Upper lobe of right lung (tissue), 1 donor: ENCODE measurements around the gene TERT. TPM values are rescaled to one million over a fixed set of nuclear protein-coding genes. Genes with fewer than 3 reads are reported as not detected.
"Not testable (repeated sequence)": the region's sequence is repeated elsewhere in the genome, so short reads cannot be mapped to it uniquely, and the experiment has no call there.

Source experiments
- ATAC-seq: fragments of 200-7000 bp; cut with Tn5 transposase; one replicate; pipeline ENCODE4 v1.9.1; 2020; ENCODE audit warnings: mild to moderate bottlenecking, moderate library complexity
- DNase-seq: peaks from one replicate; pipeline ENCODE4 v3.0.0-alpha.2; 2020
- H3K27ac ChIP-seq: fragments of 200-600 bp; one replicate; pipeline ENCODE4 v1.8.0; 2022
- H3K27me3 ChIP-seq: fragments of 200-600 bp; one replicate; pipeline ENCODE4 v1.8.0; 2022; ENCODE audit warnings: mild to moderate bottlenecking
- H3K36me3 ChIP-seq: fragments of 200-600 bp; one replicate; pipeline ENCODE4 v1.8.0; 2022
- H3K4me1 ChIP-seq: fragments of 200-600 bp; one replicate; pipeline ENCODE4 v1.8.0; 2022
- H3K4me3 ChIP-seq: fragments of 200-600 bp; one replicate; pipeline ENCODE4 v1.8.0; 2022; ENCODE audit warnings: mild to moderate bottlenecking
- H3K9me3 ChIP-seq: fragments of 200-600 bp; one replicate; pipeline ENCODE4 v1.8.0; 2022
- intact Hi-C: fragments of 100-400 bp; cut with DNase I; formaldehyde crosslinking; loops from one replicate; pipeline ENCODE4 v1.11.0; 2022
- total RNA-seq: library from RNA; stranded (reverse); fragmentation: NEBNext Ultra II Directional; extraction: Animal tissue kit (Norgen Biotek cat#: 25700); gene quantifications from one replicate; pipeline ENCODE4 v1.2.1, GENCODE V29; 2021
- TF ChIP-seq, protein P1 (sequence below): fragments of 200-600 bp; IDR thresholded peaks from one replicate; pipeline ENCODE4 v1.8.0; 2022; ENCODE audit warnings: antibody characterized with exemption
- donor health status: DM: no; HTN: yes; CAD: no; lungs with severe emphysema.

TERT gene
- total RNA-seq, 1 donor from 2014 or later: not detected

DNA sequence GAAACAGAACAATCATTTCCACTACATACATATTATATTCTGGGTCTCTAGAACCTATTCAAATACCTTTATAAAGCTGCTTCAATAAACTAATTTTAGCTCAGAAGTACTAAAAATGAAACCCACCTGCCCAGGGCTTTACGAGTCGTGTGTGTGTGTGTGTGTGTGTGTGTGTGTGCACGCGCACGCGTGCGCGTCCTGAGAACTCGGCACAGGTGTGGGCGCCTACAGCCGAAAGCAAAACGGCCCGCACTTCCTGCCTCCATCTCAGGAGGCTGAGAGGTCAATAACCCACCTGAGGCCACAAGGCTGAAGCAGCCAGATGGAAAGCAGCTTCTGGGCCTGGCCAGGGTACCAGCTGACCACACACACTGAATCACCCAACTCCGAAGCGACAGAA lies 47.0 kb upstream of the TERT start:
- ATAC-seq: no peak
- Histone ChIP-seq H3K4me1 (peaks cover 19% of the 10 kb centered on the region), H3K27ac (no peak overlapping the region), H3K36me3 (peaks cover 53% of the 10 kb centered on the region), H3K27me3 (no peaks in the 10 kb centered on the region), H3K9me3 (no peaks in the 10 kb centered on the region), H3K4me3 (no peak overlapping the region)
- TF ChIP-seq, protein P1, sequence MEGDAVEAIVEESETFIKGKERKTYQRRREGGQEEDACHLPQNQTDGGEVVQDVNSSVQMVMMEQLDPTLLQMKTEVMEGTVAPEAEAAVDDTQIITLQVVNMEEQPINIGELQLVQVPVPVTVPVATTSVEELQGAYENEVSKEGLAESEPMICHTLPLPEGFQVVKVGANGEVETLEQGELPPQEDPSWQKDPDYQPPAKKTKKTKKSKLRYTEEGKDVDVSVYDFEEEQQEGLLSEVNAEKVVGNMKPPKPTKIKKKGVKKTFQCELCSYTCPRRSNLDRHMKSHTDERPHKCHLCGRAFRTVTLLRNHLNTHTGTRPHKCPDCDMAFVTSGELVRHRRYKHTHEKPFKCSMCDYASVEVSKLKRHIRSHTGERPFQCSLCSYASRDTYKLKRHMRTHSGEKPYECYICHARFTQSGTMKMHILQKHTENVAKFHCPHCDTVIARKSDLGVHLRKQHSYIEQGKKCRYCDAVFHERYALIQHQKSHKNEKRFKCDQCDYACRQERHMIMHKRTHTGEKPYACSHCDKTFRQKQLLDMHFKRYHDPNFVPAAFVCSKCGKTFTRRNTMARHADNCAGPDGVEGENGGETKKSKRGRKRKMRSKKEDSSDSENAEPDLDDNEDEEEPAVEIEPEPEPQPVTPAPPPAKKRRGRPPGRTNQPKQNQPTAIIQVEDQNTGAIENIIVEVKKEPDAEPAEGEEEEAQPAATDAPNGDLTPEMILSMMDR: no peak
- intact Hi-C loops: no loop called here
- DNase-seq: no peak

DNA sequence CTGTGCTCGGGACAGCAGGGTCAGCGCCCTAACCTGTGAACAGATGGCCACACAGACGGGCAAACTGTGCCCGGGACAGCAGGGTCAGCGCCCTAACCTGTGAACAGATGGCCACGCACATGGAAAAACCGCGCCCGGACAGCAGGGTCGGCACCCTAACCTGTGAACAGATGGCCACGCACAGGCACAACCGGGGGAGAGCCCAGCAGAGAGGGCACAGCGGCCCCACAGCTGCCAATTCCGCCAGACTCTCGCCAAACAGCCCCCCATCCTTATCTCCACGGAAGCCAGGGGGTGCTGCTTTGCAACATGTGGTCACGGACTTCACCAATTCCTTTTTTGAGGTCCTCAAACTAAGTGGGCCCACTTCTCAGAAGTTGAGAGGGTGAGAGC lies 44.9 kb upstream of the TERT start:
- H3K27me3 ChIP-seq, H3K27ac ChIP-seq, H3K9me3 ChIP-seq, ATAC-seq, intact Hi-C loops, H3K4me3 ChIP-seq, DNase-seq: not testable (repeated sequence)
- peaks cover 12% of the 10 kb centered on the region for H3K4me1 ChIP-seq
- H3K36me3 ChIP-seq: peaks cover 74% of the 10 kb centered on the region

DNA sequence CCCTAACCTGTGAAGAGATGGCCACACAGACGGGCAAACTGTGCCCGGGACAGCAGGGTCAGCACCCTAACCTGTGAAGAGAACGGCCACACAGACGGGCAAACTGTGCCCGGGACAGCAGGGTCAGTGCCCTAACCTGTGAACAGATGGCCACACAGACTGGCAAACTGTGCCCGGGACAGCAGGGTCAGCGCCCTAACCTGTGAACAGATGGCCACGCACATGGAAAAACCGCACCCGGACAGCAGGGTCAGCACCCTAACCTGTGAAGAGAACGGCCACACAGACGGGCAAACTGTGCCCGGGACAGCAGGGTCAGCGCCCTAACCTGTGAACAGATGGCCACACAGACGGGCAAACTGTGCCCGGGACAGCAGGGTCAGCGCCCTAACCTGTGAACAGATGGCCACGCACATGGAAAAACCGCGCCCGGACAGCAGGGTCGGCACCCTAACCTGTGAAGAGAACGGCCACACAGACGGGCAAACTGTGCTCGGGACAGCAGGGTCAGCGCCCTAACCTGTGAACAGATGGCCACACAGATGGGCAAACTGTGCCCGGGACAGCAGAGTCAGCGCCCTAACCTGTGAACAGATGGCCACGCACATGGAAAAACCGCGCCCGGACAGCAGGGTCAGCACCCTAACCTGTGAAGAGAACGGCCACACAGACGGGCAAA lies 44.4 kb upstream of the TERT start:
- H3K9me3 ChIP-seq, H3K27me3 ChIP-seq, DNase-seq, intact Hi-C loops, ATAC-seq, H3K27ac ChIP-seq, H3K4me3 ChIP-seq: not testable (repeated sequence)
- Histone ChIP-seq H3K4me1 (peaks cover 12% of the 10 kb centered on the region), H3K36me3 (peaks cover 79% of the 10 kb centered on the region)

DNA sequence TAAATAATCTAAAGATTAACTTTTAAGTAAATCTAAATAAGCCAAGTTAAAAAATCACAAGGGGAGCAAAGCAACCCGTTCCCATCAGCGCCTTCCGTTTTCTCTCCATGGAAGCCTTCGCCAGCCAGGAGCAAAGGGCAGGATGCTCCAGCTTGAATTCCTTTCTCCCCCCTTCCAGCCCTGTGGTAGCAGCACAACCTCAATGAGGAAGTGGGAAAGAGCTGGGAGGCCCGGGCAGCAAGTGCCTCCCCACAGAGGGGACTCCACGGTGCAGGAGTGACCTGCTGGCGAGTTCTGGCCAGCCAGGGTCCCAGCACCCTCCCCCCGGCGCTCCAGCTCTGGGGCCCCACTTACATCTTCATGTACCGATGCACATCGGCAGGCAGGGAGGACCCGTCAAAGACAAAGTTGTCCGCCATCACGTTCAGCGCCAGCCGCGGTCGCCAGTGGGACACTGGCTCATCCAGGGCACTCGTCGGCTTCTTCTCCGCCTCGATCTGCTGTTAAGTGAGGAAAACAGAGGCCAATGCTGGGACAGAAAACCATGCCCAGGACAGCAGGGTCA lies 43.7 kb upstream of the TERT start:
- peaks cover 6% of the 10 kb centered on the region for H3K4me1 ChIP-seq
- H3K36me3 ChIP-seq: peaks cover 86% of the 10 kb centered on the region
- ATAC-seq (no peak), DNase-seq (no peak)
- TF ChIP-seq, protein P1: no peak
- H3K4me3 ChIP-seq: no peak overlapping the region
- intact Hi-C loops: no loop called here
- no peaks in the 10 kb centered on the region for H3K27me3 ChIP-seq
- H3K27ac ChIP-seq: no peak overlapping the region
- no peaks in the 10 kb centered on the region for H3K9me3 ChIP-seq

DNA sequence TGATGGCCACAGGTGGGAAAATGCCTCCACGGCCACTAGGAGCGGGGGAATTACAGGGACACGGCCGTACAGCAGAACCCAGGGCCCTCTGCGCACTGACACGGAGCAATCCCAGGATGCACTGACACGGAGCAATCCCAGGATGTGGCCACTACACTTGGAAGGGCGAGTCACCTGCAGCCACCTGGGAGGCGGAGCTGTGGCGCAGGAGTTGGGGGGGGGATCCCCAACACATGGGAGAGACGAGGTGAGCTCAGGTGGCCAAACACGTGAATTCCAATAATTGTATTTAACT lies 43.3 kb upstream of the TERT start:
- Histone ChIP-seq H3K27ac (no peak overlapping the region), H3K4me3 (no peak overlapping the region), H3K36me3 (peaks cover 88% of the 10 kb centered on the region), H3K27me3 (no peaks in the 10 kb centered on the region), H3K9me3 (no peaks in the 10 kb centered on the region), H3K4me1 (peaks cover 2% of the 10 kb centered on the region)
- no peak for DNase-seq
- TF ChIP-seq, protein P1: no peak
- no peak for ATAC-seq
- intact Hi-C loops: no loop called here

DNA sequence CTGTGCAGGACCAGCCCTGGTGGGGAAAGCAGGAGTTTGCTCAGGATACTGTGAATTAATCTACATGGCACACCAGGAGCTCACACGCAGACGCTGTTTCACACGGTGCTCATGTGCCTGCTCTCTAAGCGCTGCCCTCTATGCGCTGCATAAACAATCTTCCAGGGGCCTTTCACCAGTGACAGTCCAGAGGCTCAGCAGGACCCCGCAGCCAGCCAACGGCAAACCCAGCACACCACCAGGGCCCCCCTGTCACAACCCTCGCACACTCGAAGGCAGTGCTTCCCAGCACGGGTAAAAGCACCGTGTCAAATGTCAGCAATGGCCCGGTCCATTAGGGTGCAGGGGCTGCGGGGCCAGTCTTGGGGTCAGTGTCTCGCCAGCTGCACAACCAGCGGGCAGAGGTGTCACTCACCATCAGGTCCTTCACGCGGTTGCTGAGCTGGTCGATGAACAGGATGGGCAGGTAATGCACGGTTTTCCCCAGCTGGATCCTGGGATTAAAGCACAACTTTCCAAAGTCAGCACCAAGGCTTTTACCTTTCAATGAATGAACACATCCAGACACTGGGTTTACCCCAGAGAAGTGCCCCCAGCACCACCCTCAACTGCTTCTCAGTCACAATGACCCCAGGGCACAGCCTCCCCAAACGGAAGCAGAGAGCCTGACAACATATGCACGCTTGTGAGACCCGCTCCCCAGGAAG lies 42.8 kb upstream of the TERT start:
- TF ChIP-seq, protein P1: no peak
- ATAC-seq (no peak), DNase-seq (no peak)
- intact Hi-C loops: no loop called here
- Histone ChIP-seq H3K27ac (no peak overlapping the region), H3K4me3 (no peak overlapping the region), H3K9me3 (no peaks in the 10 kb centered on the region), H3K36me3 (peaks cover 85% of the 10 kb centered on the region), H3K27me3 (no peaks in the 10 kb centered on the region), H3K4me1 (no peaks in the 10 kb centered on the region)
